IMR-90 (cell line): ENCODE results near the gene CCM2. TPM values are rescaled to one million over a fixed set of nuclear protein-coding genes. Genes with fewer than 3 reads are reported as not detected.

Source experiments
- ATAC-seq: fragments of 200-7000 bp; cut with Tn5 transposase; 2 replicates; pipeline ENCODE4 v1.9.1; 2020; ENCODE audit warnings: low read depth, mild to moderate bottlenecking, moderate library complexity
- BruUV-seq: library from RNA; stranded (reverse); fragments of 400-500 nt; replicated peaks from 2 replicates; lab custom pipeline; 2021; lab: Mats Ljungman, UMichigan
- CTCF ChIA-PET: fragments of 300-600 bp; formaldehyde crosslinking; extraction: SDS; loops from one replicate; lab custom pipeline; 2021; ENCODE audit warnings: antibody characterized with exemption; lab: Yijun Ruan, JAX
- POLR2A ChIA-PET: fragments of 300-600 bp; sonication (Branson Sonifier 250); formaldehyde crosslinking; loops from one replicate; lab custom pipeline; 2022; ENCODE audit warnings: antibody characterized with exemption; ENCODE audit not compliant: unreplicated experiment; lab: Charles Lee
- DNase-seq: peaks from one replicate; pipeline ENCODE4 v3.0.0; 2013
- H2AFZ ChIP-seq: replicated peaks from 2 replicates; pipeline ENCODE3; 2013; ENCODE audit warnings: low read length, mild to moderate bottlenecking; ENCODE audit not compliant: poor library complexity
- H2AK5ac ChIP-seq: 2 replicates; pipeline ENCODE4 v1.6.1; 2013; ENCODE audit warnings: low read depth, low read length, inconsistent platforms
- H2AK9ac ChIP-seq: replicated peaks from 2 replicates; pipeline ENCODE3; 2013; ENCODE audit warnings: mild to moderate bottlenecking, low read depth, low read length, moderate library complexity; ENCODE audit not compliant: poor library complexity
- H2BK120ac ChIP-seq: 2 replicates; pipeline ENCODE4 v1.6.1; 2013; ENCODE audit warnings: low read depth, low read length, inconsistent platforms
- H2BK15ac ChIP-seq: 3 replicates; pipeline ENCODE4 v1.6.1; 2013; ENCODE audit warnings: low read depth, low read length, inconsistent platforms
- H2BK20ac ChIP-seq: 2 replicates; pipeline ENCODE4 v1.6.1; 2013; ENCODE audit warnings: low read depth, mild to moderate bottlenecking, inconsistent platforms, low read length, moderate library complexity
- H2BK5ac ChIP-seq: 2 replicates; pipeline ENCODE4 v1.6.1; 2013; ENCODE audit warnings: mild to moderate bottlenecking, low read depth, low read length, inconsistent platforms; ENCODE audit not compliant: poor library complexity, severe bottlenecking
- H3K14ac ChIP-seq: replicated peaks from 2 replicates; pipeline ENCODE4 v1.6.1; 2013; ENCODE audit warnings: low read depth, low read length, inconsistent platforms
- H3K18ac ChIP-seq: 2 replicates; pipeline ENCODE4 v1.6.1; 2013; ENCODE audit warnings: low read depth, low read length, control low read depth
- H3K23ac ChIP-seq: 2 replicates; pipeline ENCODE4 v1.6.1; 2013; ENCODE audit warnings: low read depth, low read length, inconsistent platforms
- H3K27ac ChIP-seq: 2 replicates; pipeline ENCODE4 v1.5.1; 2013; ENCODE audit warnings: mild to moderate bottlenecking, control low read depth, low read length; ENCODE audit not compliant: insufficient read depth
- H3K27me3 ChIP-seq: 2 replicates; pipeline ENCODE4 v1.6.1; 2013; ENCODE audit warnings: low read length; ENCODE audit not compliant: control insufficient read depth, insufficient read depth
- H3K36me3 ChIP-seq: 2 replicates; pipeline ENCODE4 v1.6.1; 2013; ENCODE audit warnings: low read length, mixed read lengths; ENCODE audit not compliant: control insufficient read depth, insufficient read depth
- H3K4ac ChIP-seq: 2 replicates; pipeline ENCODE4 v1.6.1; 2013; ENCODE audit warnings: low read depth, low read length, inconsistent platforms
- H3K4me1 ChIP-seq: 2 replicates; pipeline ENCODE4 v1.6.1; 2013; ENCODE audit warnings: low read length, mixed read lengths; ENCODE audit not compliant: control insufficient read depth, insufficient read depth
- H3K4me2 ChIP-seq: 2 replicates; pipeline ENCODE4 v1.6.1; 2013; ENCODE audit warnings: low read depth, mild to moderate bottlenecking, control low read depth, low read length, moderate library complexity
- H3K4me3 ChIP-seq: 2 replicates; pipeline ENCODE4 v1.5.1; 2013; ENCODE audit warnings: low read depth, mild to moderate bottlenecking, control low read depth, low read length, moderate library complexity; ENCODE audit not compliant: insufficient read depth
- H3K56ac ChIP-seq: 2 replicates; pipeline ENCODE4 v1.6.1; 2013; ENCODE audit warnings: low read length, inconsistent platforms; ENCODE audit not compliant: insufficient read depth; ENCODE audit errors: extremely low read depth
- H3K79me1 ChIP-seq, 2 experiments: 2 replicates each; pipeline ENCODE4 v1.6.1; 2013; ENCODE audit warnings: low read length in 2 of 2, inconsistent platforms in 1 of 2, low read depth in 1 of 2
- H3K9ac ChIP-seq: 2 replicates; pipeline ENCODE4 v1.6.1; 2013; ENCODE audit warnings: low read depth, low read length, control low read depth
- H3K9me1 ChIP-seq: 2 replicates; pipeline ENCODE4 v1.6.1; 2013; ENCODE audit warnings: low read length, inconsistent platforms; ENCODE audit not compliant: insufficient read depth
- H3K9me3 ChIP-seq: 2 replicates; pipeline ENCODE4 v1.6.1; 2013; ENCODE audit warnings: low read length; ENCODE audit not compliant: control insufficient read depth, insufficient read depth
- H4K20me1 ChIP-seq: 2 replicates; pipeline ENCODE4 v1.6.1; 2013; ENCODE audit warnings: low read length, inconsistent platforms; ENCODE audit not compliant: insufficient read depth
- H4K5ac ChIP-seq: 2 replicates; pipeline ENCODE4 v1.6.1; 2013; ENCODE audit warnings: mild to moderate bottlenecking, low read depth, low read length, control low read depth
- H4K8ac ChIP-seq, 2 experiments: 2 replicates each; pipeline ENCODE4 v1.6.1; 2013; ENCODE audit warnings: low read depth in 2 of 2, low read length in 2 of 2, control low read depth in 1 of 2, inconsistent platforms in 1 of 2
- H4K91ac ChIP-seq: 2 replicates; pipeline ENCODE4 v1.6.1; 2013; ENCODE audit warnings: low read depth, low read length, inconsistent platforms; ENCODE audit not compliant: insufficient read depth
- BHLHE40 ChIP-seq: fragments of 150-350 bp; IDR thresholded peaks from 2 replicates; pipeline ENCODE4 v1.6.1; 2016; ENCODE audit warnings: mild to moderate bottlenecking, low read depth, low read length
- CEBPB ChIP-seq: IDR thresholded peaks from 2 replicates; pipeline ENCODE4 v1.6.1; 2012; ENCODE audit warnings: low read depth, low read length, improper control_type of control experiment
- CTCF ChIP-seq: conservative IDR thresholded peaks from 2 replicates; pipeline ENCODE4 v1.5.1; 2012; ENCODE audit warnings: mild to moderate bottlenecking, low read depth, low read length, improper control_type of control experiment
- FOS ChIP-seq: fragments of 150-350 bp; IDR thresholded peaks from 2 replicates; pipeline ENCODE4 v1.6.1; 2016; ENCODE audit warnings: low read depth, low read length
- MXI1 ChIP-seq: IDR thresholded peaks from 2 replicates; pipeline ENCODE4 v1.6.1; 2012; ENCODE audit warnings: low read depth, mild to moderate bottlenecking, low read length, moderate library complexity, borderline replicate concordance
- NFE2L2 ChIP-seq: fragments of 150-350 bp; IDR thresholded peaks from 2 replicates; pipeline ENCODE4 v1.6.1; 2016; ENCODE audit warnings: low read depth, mild to moderate bottlenecking, low read length
- POLR2A ChIP-seq: IDR thresholded peaks from 2 replicates; pipeline ENCODE4 v1.6.1; 2012; ENCODE audit warnings: mild to moderate bottlenecking, low read depth, low read length
- RAD21 ChIP-seq: IDR thresholded peaks from 2 replicates; pipeline ENCODE4 v1.6.1; 2012; ENCODE audit warnings: low read length, improper control_type of control experiment
- RCOR1 ChIP-seq: IDR thresholded peaks from 2 replicates; pipeline ENCODE4 v1.6.1; 2012; ENCODE audit warnings: mild to moderate bottlenecking, low read length, improper control_type of control experiment; ENCODE audit not compliant: insufficient replicate concordance
- RFX5 ChIP-seq: IDR thresholded peaks from 2 replicates; pipeline ENCODE4 v1.8.0; 2012; ENCODE audit warnings: low read depth, mild to moderate bottlenecking, low read length, moderate library complexity
- USF2 ChIP-seq: fragments of 150-350 bp; IDR thresholded peaks from 2 replicates; pipeline ENCODE4 v1.6.1; 2017; ENCODE audit warnings: mild to moderate bottlenecking, antibody characterized with exemption, low read length, low read depth
- WGBS, 2 experiments: methylation state at CpG; one replicate each; pipeline versions ENCODE4 v1.1.5 to v1.1.7; 2013; ENCODE audit warnings: missing lambda C conversion rate in 2 of 2; ENCODE audit not compliant: insufficient read length in 1 of 2; ENCODE audit errors: extremely low coverage in 2 of 2; 5-methylcytosine and 5-hydroxymethylcytosine counted together
- dilution Hi-C: fragments of 300-500 bp; cut with HindIII; formaldehyde crosslinking; loops from one replicate; pipeline ENCODE4 v1.14.3; 2018; ENCODE audit warnings: low sequenced_read_pairs; ENCODE audit not compliant: unreplicated experiment
- in situ Hi-C: fragments of 300-500 bp; cut with MboI; formaldehyde crosslinking; loops from 3 replicates; pipeline ENCODE4 v1.14.3; 2019; ENCODE audit warnings: low sequenced_read_pairs, inconsistent platforms, mixed read lengths
- intact Hi-C: fragments of 100-400 bp; cut with micrococcal nuclease; formaldehyde crosslinking; loops from 2 replicates; pipeline ENCODE4 v1.10.0; 2022
- polyA plus RNA-seq, 3 experiments: library from polyadenylated mRNA; depleted of rRNA; stranded (reverse); fragments of >200 nt; gene quantifications; 2 replicates each; pipeline ENCODE4 v1.2.3, GENCODE V29; 2012; ENCODE audit warnings: low replicate concordance in 1 of 3
- total RNA-seq: library from RNA; depleted of rRNA; stranded (reverse); fragments of >200 nt; gene quantifications from 2 replicates; pipeline ENCODE4 v1.2.3, GENCODE V29; 2012

CCM2 gene
- total and polyA plus RNA-seq, 2 of the 4 experiments (the other 2 are of a cell fraction), result 65.2 to 78.5 TPM

DNA sequence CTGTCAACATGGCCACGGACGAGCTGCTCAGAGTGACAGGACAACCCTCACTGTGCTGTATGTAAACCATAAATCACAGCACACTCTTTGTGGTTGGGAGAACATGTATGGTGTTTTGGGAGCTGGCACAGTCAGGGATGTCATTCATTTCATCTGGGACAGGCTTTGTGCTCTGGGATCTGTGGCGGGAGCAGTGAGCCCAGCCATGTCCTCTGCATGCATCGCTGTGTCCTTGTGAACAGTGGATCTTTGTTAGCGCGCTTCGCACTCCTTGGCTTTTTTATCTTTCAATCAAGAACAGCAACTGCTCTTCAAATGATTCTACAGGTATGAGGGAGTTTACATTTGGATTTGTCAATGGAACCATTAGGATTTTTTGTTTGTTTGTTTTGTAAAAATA, 7.1 kb downstream of the CCM2 start:
- H3K9ac ChIP-seq, result no peak overlapping the region
- no peak overlapping the region for H2AK9ac ChIP-seq
- dilution Hi-C loops, result no loop called here
- H2BK20ac ChIP-seq, result no peak overlapping the region
- TF ChIP-seq CTCF (no peak), RAD21 (no peak), FOS (no peak), BHLHE40 (no peak), NFE2L2 (no peak), MXI1 (no peak), RCOR1 (no peak), CEBPB (no peak), RFX5 (no peak), USF2 (no peak), POLR2A (no peak)
- H3K56ac ChIP-seq, result no peak overlapping the region
- H2BK5ac ChIP-seq, result no peak overlapping the region
- no CpG with 5 or more reads among the region's 7 CpGs for WGBS, 2 experiments
- no peak overlapping the region for H3K27ac ChIP-seq
- ATAC-seq (no peak), DNase-seq (no peak)
- H3K79me1 ChIP-seq, result peaks cover 31 to 83% of the 10 kb centered on the region in 2 experiments
- no peak overlapping the region for H3K4me3 ChIP-seq
- BruUV-seq, result no TSS peak
- no peak overlapping the region for H4K5ac ChIP-seq
- intact Hi-C loops, result no loop called here
- H4K91ac ChIP-seq, result no peak overlapping the region
- 0 out of 2 replicates have a peak overlapping the region, but pooled peaks have one; percentile 23 for H3K14ac ChIP-seq
- H2AFZ ChIP-seq, result no peak overlapping the region
- H3K9me1 ChIP-seq, result peaks cover 13% of the 10 kb centered on the region
- H4K8ac ChIP-seq, result no peak overlapping the region
- H2BK120ac ChIP-seq, result no peak overlapping the region
- H2AK5ac ChIP-seq, result no peak overlapping the region; the same call in 1 of the 2 replicates
- ChIA-PET CTCF (no interaction called here), POLR2A (no interaction called here)
- peaks cover 35% of the 10 kb centered on the region for H4K20me1 ChIP-seq
- no peak overlapping the region for H2BK15ac ChIP-seq
- peaks cover 4% of the 10 kb centered on the region; the same call in 1 of the 2 replicates for H3K4me1 ChIP-seq
- no peak overlapping the region for H3K23ac ChIP-seq
- no peaks in the 10 kb centered on the region for H3K27me3 ChIP-seq
- no peaks in the 10 kb centered on the region for H3K9me3 ChIP-seq
- peaks cover 5% of the 10 kb centered on the region; the same call in 1 of the 2 replicates for H3K36me3 ChIP-seq
- in situ Hi-C loops, result no loop called here
- no peak overlapping the region for H3K18ac ChIP-seq
- H3K4ac ChIP-seq, result no peak overlapping the region
- H3K4me2 ChIP-seq, result no peak overlapping the region
